Activated CD4-positive, CD25-positive, alpha-beta regulatory T cell treated with anti-CD3 and anti-CD28 coated beads, Interleukin-2, amount 50 U/mL, for 24 hours (primary cell): ENCODE results near the gene CHD9.
"Not testable (repeated sequence)": the region's sequence is repeated elsewhere in the genome, so short reads cannot be mapped to it uniquely, and the experiment has no call there.

Source experiments
- ATAC-seq, 2 donors: fragments of 150-1000 bp; cut with Tn5 transposase; one replicate each; pipeline ENCODE4 v1.10.0; 2021; ENCODE audit warnings: mild to moderate bottlenecking in 1 of 2, moderate library complexity in 1 of 2

Gene CHD9

GRCh38 chr16:53142823-53143568 is 88.2 kb downstream of the CHD9 start:
- peak; percentile 56 to 60 for ATAC-seq

DNA sequence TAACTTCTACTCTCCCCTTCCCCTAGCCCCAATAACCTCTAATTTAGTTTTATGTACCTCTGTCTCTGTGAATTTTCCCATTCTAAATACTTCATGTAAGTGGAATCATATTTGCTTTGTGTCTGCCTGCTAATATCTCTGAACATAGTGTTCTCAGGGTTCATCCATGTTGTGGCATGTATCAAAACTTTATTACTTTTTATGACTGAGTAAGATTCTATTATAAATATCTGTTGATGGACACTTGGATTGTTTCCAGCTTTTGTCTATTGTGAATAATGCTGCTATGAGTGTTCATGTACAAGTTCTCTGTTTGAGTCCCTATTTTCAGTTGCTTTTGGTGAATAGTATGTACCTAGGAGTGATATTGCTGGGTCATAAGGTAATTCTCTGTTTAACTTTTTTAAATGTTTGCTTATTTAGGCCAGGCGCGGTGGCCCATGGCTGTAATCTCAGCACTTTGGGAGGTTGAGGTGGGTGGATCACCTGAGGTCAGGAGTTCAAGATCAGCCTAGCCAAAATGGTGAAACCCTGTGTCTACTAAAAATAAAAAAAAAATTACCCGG is 92.8 kb downstream of the CHD9 start:
- ATAC-seq = no peak

- ATAC-seq = no peak
Observed at GRCh38 chr16:53150769-53151168, 96.0 kb downstream of the CHD9 start.

- no peak for ATAC-seq
Observed at GRCh38 chr16:53152329-53152728, 97.5 kb downstream of the CHD9 start.

DNA sequence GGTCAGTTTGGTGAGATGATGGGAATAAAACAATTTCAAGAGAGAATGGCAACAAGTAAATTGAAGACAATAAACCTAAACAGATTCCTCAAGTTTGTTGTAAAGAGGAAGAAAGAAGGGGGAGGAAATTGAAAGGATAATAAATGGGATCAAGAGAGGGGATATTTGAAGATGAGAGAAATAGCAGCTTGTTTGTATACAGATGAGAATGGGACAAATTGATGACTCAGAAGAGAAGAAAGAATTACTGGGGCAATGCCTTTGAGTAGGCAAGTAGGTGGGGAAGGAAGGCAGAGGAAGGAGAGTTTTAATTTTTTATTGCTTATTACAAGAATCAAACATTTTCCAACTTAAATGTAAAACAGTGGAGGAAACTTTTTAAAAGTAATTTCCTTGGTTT is 98.3 kb downstream of the CHD9 start:
- no peak for ATAC-seq

DNA sequence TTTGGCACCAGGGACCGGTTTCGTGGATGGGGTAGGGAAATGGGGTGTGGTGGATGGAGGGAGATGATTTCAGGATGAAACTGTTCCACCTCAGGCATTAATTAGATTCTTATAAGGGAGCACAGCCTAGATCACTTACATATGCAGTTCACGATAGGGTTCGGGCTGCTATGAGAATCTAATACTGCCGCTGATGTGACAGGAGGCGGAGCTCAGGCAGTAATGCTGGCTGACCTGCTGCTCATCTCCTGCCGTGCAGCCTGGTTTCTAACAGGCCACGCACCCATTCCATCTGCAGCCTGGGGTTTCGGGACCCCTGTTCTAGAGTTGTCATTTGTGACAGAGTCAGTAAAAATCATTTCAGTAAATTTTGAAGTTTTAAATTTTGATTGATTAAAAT is 99.7 kb downstream of the CHD9 start:
- no peak for ATAC-seq

GRCh38 chr16:53156516-53156915 is 101.7 kb downstream of the CHD9 start:
- ATAC-seq = no peak

DNA sequence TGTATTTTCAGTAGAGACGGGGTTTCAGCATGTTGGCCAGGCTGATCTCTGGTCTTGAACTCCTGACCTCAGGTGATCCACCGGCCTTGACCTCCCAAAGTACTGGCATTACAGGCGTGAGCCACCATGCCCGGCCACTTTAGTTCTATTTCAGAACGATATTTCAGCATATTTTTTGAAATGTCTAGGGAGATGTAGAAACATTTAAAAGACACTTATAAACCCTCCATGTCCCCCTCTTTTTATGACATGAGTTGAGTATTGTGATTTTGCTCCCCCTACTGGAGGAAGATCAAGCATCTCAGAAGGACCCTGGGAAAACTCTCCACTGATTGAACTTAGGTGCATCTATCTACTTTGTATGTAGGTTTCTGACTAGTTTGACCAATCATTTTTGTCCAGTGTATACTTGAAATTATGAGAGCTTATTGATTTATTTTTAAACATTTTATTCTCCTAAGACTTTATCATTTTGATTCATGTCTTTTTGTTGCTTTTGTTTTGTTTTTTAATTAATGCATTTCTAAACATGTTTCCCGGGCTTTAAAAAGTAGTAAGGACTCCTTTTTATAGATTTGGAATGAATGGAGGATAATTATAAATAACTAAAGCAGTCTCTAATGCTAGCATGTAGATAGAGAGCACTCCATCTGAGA is 105.1 kb downstream of the CHD9 start:
- peak; percentile 61 to 73 for ATAC-seq

- no peak for ATAC-seq
Observed at GRCh38 chr16:53166099-53166498, 111.3 kb downstream of the CHD9 start.

- no peak for ATAC-seq
Observed at GRCh38 chr16:53168744-53169143, 114.0 kb downstream of the CHD9 start.

DNA sequence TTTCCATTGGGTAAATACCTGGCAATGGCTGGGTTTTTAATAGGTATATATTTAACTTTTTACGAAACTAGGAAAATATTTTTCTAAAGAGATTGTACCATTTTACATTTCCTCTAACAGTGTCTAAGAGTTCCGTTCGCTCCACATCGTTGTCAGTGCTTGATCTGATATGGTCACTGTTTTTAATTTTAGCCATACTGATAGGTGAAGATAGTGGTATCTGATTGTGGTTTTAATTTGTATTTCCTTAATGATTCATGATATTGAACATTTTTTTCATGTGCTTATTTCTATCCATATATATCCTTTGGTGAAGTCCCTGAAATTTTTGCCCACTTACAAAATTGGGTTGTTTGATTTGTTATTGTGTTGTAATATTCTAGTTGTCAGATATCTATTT is 117.7 kb downstream of the CHD9 start:
- ATAC-seq = no peak

DNA sequence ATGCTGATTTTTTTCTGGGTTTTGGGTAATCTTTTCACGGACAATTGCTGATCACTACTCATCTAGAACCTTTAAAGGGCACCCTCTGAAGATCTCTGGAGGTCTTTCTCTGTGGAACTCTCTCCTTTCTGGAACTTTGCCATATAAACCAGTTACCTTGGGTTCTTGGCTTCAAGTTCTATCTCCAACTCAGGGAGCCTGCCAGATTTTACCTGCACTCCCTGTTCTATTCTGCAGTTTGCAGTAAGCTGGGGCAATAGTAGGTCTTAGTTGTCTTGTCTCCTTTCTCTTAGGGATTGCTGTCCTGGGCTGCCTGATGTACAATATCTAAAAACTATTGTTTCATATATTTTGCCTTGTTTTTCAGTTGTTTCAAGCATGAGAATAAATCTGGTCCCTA is 120.3 kb downstream of the CHD9 start:
- no peak for ATAC-seq

GRCh38 chr16:53176434-53176833 is 121.6 kb downstream of the CHD9 start:
- no peak for ATAC-seq

GRCh38 chr16:53183442-53183841 is 128.7 kb downstream of the CHD9 start:
- no peak for ATAC-seq

DNA sequence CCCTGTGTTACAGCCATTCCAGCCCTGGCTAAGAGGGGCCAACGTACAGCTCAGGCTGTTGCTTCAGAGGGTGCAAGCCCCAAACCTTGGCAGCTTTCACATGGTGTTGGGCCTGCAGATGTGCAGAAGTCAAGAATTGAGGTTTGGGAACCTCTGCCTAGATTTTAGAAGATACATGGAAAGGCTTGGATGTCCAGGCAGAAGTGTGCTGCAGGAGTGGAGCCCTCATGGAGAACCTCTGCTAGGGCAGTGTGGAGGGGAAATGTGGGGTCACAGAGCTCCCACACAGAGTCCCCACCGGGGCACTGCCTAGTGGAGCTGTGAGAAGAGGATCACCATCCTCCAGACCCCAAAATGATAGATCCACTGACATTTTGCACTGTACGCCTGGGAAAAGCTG is 130.9 kb downstream of the CHD9 start:
- ATAC-seq = not testable (repeated sequence)

DNA sequence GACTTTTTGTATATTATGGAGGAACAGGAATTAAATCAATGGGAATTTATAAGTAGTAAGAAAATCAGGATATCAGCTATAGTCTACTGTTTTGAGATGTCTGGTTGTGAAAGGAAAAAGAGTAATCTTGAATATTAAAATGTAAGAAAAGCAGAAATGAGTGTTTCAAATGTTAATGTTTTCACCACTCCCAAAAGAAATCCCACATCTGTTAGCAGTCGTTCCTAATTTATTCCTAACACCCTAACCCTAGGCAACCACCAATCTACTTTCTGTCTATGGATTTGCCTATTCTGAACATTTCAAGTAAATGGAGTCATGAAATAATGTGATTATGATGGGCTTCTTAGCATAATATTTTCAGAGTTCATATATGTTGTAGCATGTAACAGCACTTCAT is 133.0 kb downstream of the CHD9 start:
- ATAC-seq = no peak

GRCh38 chr16:53191413-53191812 is 136.6 kb downstream of the CHD9 start:
- no peak for ATAC-seq

- ATAC-seq = no peak
Observed at GRCh38 chr16:53198933-53199332, 144.1 kb downstream of the CHD9 start.

GRCh38 chr16:53201900-53202299 is 147.1 kb downstream of the CHD9 start:
- ATAC-seq = no peak

DNA sequence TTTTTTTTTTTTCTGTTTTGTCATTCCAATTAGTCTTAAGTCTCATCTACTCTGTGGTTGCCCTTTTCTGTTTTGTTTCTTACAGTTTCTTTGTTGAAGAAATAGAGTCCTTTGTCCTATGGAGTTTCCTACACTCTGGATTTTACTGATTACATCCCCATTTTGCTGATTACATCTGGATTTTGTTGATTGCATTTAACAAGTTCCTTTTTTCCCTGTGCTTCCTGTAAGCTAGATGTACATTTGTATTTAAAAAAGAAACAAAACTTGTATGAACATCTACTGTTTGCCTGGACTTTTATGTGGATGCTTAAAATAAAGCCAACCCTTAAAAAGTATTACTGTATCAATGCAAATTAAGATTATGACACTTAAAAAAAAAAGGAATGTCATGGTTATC is 147.6 kb downstream of the CHD9 start:
- no peak for ATAC-seq

DNA sequence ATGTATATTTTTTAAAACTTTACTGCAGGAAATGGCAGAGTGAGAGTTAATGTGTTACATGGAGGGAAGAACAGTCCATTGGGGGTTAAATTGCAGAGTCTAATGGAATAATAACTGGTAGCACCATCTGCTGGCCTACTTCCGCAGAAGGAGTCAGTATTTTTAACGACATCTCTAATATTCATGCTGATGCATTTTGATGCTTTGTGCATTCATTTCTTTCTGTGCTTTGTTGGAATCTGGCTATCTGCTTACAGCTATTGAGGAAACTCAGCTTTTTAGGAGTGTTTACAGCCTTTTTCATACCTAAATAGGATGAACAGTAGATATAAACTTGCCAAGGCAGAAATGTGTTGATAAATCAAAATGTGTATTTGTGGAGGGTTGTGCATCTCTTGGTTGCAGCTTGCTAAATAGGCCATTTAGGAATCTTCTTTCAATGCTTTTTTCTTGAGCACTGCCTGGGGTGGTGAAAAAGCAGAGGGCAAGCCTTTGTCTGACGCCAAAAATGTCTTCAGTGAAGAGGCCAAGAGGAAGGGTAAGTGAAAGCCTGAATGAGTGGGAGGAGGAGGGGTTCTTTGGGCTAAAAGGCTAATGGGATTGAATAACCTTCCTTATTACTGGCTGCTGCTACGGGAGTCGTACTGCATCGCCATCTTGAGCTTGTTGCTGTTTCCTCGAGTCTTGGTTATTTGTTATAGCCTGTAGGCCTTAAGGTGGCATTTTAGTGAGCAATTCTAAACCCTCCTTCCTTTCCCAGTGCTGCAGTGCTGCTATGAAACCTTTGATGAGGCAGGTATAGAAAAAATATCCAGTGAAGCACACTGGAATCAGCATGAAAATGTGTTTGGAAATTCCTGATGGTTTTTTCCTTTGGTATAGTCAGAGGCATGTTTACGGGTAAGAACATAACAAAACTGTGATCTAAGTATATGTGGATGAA is 153.3 kb downstream of the CHD9 start:
- ATAC-seq = peak in 1 of 2 donors; percentile 36

DNA sequence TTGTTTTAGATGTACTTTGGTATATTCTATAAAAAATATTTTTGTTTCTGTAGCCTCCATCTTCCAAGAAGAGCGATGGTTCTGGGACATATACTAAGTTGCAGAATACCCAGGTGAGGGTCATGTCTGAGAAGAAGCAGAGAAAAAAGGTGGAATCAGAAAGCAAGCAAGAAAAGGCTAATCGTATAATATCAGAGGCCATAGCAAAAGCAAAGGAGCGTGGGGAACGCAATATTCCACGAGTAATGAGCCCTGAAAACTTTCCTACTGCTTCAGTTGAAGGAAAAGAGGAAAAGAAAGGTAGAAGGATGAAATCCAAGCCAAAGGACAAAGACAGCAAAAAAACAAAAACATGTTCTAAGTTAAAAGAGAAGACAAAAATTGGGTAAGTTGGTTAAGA is 154.6 kb downstream of the CHD9 start:
- no peak for ATAC-seq

DNA sequence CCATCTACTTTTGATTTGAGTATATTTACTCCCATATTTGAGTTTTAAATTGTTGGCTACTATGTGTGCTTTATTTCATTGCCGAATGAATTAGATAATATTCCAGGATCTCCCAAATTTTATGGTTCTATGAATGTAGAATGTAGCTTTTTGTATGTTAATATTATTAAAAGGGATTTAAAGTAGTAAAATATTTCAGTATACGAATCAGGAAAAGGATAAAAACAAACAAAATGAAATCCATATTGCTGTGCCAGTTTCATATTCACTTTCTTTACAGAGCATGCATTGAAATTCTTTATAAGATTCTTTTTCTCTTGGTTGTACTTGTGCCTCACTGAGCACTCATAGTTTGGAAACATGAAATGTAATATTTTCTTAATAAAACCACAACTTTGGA is 155.1 kb downstream of the CHD9 start:
- no peak for ATAC-seq
